Gastrocnemius medialis (tissue), 4 donors: ENCODE measurements around the gene S100A8. TPM values are rescaled to one million over a fixed set of nuclear protein-coding genes. Genes with fewer than 3 reads are reported as not detected.

Experiments
- ATAC-seq, 2 donors: fragments of 150-250 bp; one replicate each; pipeline ENCODE4 v1.9.1; 2016
- DNase-seq, 2 donors: peaks; one replicate each; pipeline ENCODE4 v3.0.0-alpha.2; 2019
- H3K27ac ChIP-seq, 4 donors: fragments of 200-600 bp; sonication (generic); 1 replicate in 1 of 4; 2 replicates in 3 of 4; pipeline ENCODE4 v1.5.1; 2016 to 2018; ENCODE audit warnings: mild to moderate bottlenecking in 2 of 4, moderate library complexity in 1 of 4
- H3K27me3 ChIP-seq, 3 donors: fragments of 200-600 bp; sonication (generic) in 2 of 3; 1 replicate in 1 of 3; 2 replicates in 2 of 3; pipeline versions ENCODE4 v1.5.1 to v1.6.0; 2016 to 2019; ENCODE audit warnings: mild to moderate bottlenecking in 1 of 3, moderate library complexity in 1 of 3
- H3K36me3 ChIP-seq, 2 donors: fragments of 200-600 bp; sonication (generic) in 1 of 2; one replicate each; pipeline ENCODE4 v1.5.1; 2017 to 2018
- H3K4me1 ChIP-seq, 2 donors: fragments of 200-600 bp; sonication (generic) in 1 of 2; one replicate each; pipeline ENCODE4 v1.5.1; 2016 to 2017; ENCODE audit warnings: mild to moderate bottlenecking in 2 of 2
- H3K4me3 ChIP-seq, 4 donors: fragments of 200-600 bp; sonication (generic) in 3 of 4; 1 replicate in 1 of 4; 2 replicates in 3 of 4; pipeline ENCODE4 v1.5.1; 2016 to 2019; ENCODE audit warnings: mild to moderate bottlenecking in 2 of 4
- H3K9me3 ChIP-seq, 3 donors: fragments of 200-600 bp; sonication (generic) in 2 of 3; 1 replicate in 1 of 3; 2 replicates in 2 of 3; pipeline ENCODE4 v1.5.1; 2016 to 2019
- CTCF ChIP-seq, 5 experiments: fragments of 450-650 bp in 3 of 5; fragments of 200-600 bp in 2 of 5; sonication (generic) in 2 of 5; IDR thresholded peaks in 4 of 5; conservative IDR thresholded peaks in 1 of 5; 1 replicate in 4 of 5; 2 replicates in 1 of 5; pipeline ENCODE4 v1.5.1; 2016 to 2019; ENCODE audit warnings: antibody characterized with exemption in 5 of 5, mild to moderate bottlenecking in 3 of 5, moderate library complexity in 3 of 5
- POLR2A ChIP-seq, 2 donors: fragments of 450-650 bp; IDR thresholded peaks; one replicate each; pipeline ENCODE4 v1.6.1; 2017; ENCODE audit warnings: antibody characterized with exemption in 2 of 2, mild to moderate bottlenecking in 2 of 2, moderate library complexity in 2 of 2
- in situ Hi-C, 4 donors: fragments of 200-750 bp; cut with MboI; loops; one replicate each; pipeline versions ENCODE4 v1.15.0 to v1.8.0; 2017; ENCODE audit warnings: low sequenced_read_pairs in 4 of 4
- intact Hi-C: fragments of 100-400 bp; cut with DNase I; formaldehyde crosslinking; loops from one replicate; pipeline ENCODE4 v1.15.1; 2023; ENCODE audit warnings: low total_unique reads
- total RNA-seq, 4 donors: library from RNA; depleted of rRNA; stranded (reverse); fragments of >200 nt; gene quantifications; one replicate each; pipeline versions ENCODE4 v1.1.0 to v1.2.3, GENCODE V29; 2016

The S100A8 gene
- total RNA-seq, 4 donors from 2014 or later: 4.2 to 41.6 (median 12.5) TPM

GRCh38 chr1:153365696-153366095, 25.2 kb downstream of the S100A8 start:
- Histone ChIP-seq H3K9me3 (no peaks in the 10 kb centered on the region), H3K36me3 (no peaks in the 10 kb centered on the region), H3K4me3 (no peak overlapping the region), H3K27ac (no peak overlapping the region), H3K27me3 (no peaks in the 10 kb centered on the region), H3K4me1 (peaks cover 0 to 9% of the 10 kb centered on the region in 2 donors)
- TF ChIP-seq CTCF (IDR thresholded peaks at IDR 0.05 in 4 of 5, conservative IDR thresholded peaks at IDR 0.05 in 1 of 5): no peak
- no peak for DNase-seq
- in situ Hi-C loops (loop anchor here in 2 of 4 donors (25.0 kb wide), 2 partner anchors 372 to 647 kb away; partner anchors contain the start of gene INTS3 (in 1 of the 2)), intact Hi-C loops (no loop called here)
- peak in 1 of 2 donors; percentile 6 for ATAC-seq

- in situ Hi-C loops: loop anchor here in 2 of 4 donors (25.0 kb wide), 2 partner anchors 372 to 647 kb away; partner anchors contain the start of gene INTS3 (in 1 of the 2)
- Histone ChIP-seq H3K27ac (no peak overlapping the region), H3K4me3 (no peak overlapping the region), H3K9me3 (no peaks in the 10 kb centered on the region), H3K36me3 (no peaks in the 10 kb centered on the region), H3K27me3 (no peaks in the 10 kb centered on the region), H3K4me1 (peaks cover 0 to 14% of the 10 kb centered on the region in 2 donors)
- no peak for TF ChIP-seq POLR2A (IDR thresholded peaks at IDR 0.05)
- no peak for TF ChIP-seq CTCF (IDR thresholded peaks at IDR 0.05 in 4 of 5, conservative IDR thresholded peaks at IDR 0.05 in 1 of 5)
- ATAC-seq: peak; percentile 84 to 95
- intact Hi-C loops: no loop called here
- peak in 1 of 2 donors; percentile 48 for DNase-seq
Measured at GRCh38 chr1:153364766-153365666, 25.9 kb downstream of the S100A8 start.

GRCh38 chr1:153364156-153364555, 26.7 kb downstream of the S100A8 start:
- H3K27me3 ChIP-seq: no peaks in the 10 kb centered on the region
- no peaks in the 10 kb centered on the region for H3K9me3 ChIP-seq
- no peaks in the 10 kb centered on the region for H3K36me3 ChIP-seq
- peaks cover 0 to 14% of the 10 kb centered on the region in 2 donors for H3K4me1 ChIP-seq
- no peak for DNase-seq
- TF ChIP-seq POLR2A (IDR thresholded peaks at IDR 0.05) (no peak), CTCF (IDR thresholded peaks at IDR 0.05 in 4 of 5, conservative IDR thresholded peaks at IDR 0.05 in 1 of 5) (no peak)
- in situ Hi-C loops (loop anchor here in 2 of 4 donors (25.0 kb wide), 2 partner anchors 373 to 648 kb away; partner anchors contain the start of gene INTS3 (in 1 of the 2)), intact Hi-C loops (no loop called here)
- no peak overlapping the region for H3K4me3 ChIP-seq
- no peak for ATAC-seq
- no peak overlapping the region for H3K27ac ChIP-seq

GRCh38 chr1:153363641-153364040, 27.2 kb downstream of the S100A8 start:
- ATAC-seq: no peak
- Histone ChIP-seq H3K9me3 (no peaks in the 10 kb centered on the region), H3K4me1 (peaks cover 0 to 14% of the 10 kb centered on the region in 2 donors), H3K36me3 (no peaks in the 10 kb centered on the region), H3K4me3 (no peak overlapping the region), H3K27me3 (no peaks in the 10 kb centered on the region), H3K27ac (no peak overlapping the region)
- intact Hi-C loops (no loop called here), in situ Hi-C loops (loop anchor here in 2 of 4 donors (25.0 kb wide), 2 partner anchors 374 to 649 kb away; partner anchors contain the start of gene INTS3 (in 1 of the 2))
- no peak for DNase-seq
- no peak for TF ChIP-seq CTCF (IDR thresholded peaks at IDR 0.05 in 4 of 5, conservative IDR thresholded peaks at IDR 0.05 in 1 of 5)
- TF ChIP-seq POLR2A (IDR thresholded peaks at IDR 0.05): no peak
